CD4-positive, alpha-beta T cell (primary cell): ENCODE data around the gene KRTAP5-5. TPM values are rescaled to one million over a fixed set of nuclear protein-coding genes. Genes with fewer than 3 reads are reported as not detected.

ENCODE experiments used
- ATAC-seq: fragments of 200-7000 bp; cut with Tn5 transposase; one replicate; pipeline ENCODE4 v1.10.0; 2022; ENCODE audit warnings: mild to moderate bottlenecking; ENCODE audit not compliant: poor library complexity
- CTCF ChIA-PET: fragments of 350-600 bp; sonication (Branson Sonifier 250); formaldehyde crosslinking; loops from one replicate; lab custom pipeline; 2021; ENCODE audit warnings: antibody characterized with exemption, inconsistent platforms; lab: Charles Lee
- POLR2A ChIA-PET: fragments of 350-600 bp; sonication (Branson Sonifier 250); formaldehyde crosslinking; loops from one replicate; lab custom pipeline; 2021; ENCODE audit warnings: antibody characterized with exemption, inconsistent platforms; lab: Charles Lee
- DNase-seq, 14 experiments: peaks; one replicate each; pipeline ENCODE4 v3.0.0-alpha.2; 2013 to 2020; ENCODE audit warnings: mixed read lengths in 2 of 14
- H3K27ac ChIP-seq, 2 donors: one replicate each; pipeline versions ENCODE4 v1.5.1 to v1.7.0; 2013; ENCODE audit warnings: low read length in 2 of 2, low read depth in 1 of 2, mild to moderate bottlenecking in 1 of 2
- H3K27me3 ChIP-seq, 2 experiments: 1 replicate in 1 of 2; 2 replicates in 1 of 2; pipeline versions ENCODE4 v1.6.1 to v1.7.0; 2013; ENCODE audit warnings: low read length in 2 of 2, control low read depth in 1 of 2, mild to moderate bottlenecking in 1 of 2, moderate library complexity in 1 of 2; ENCODE audit not compliant: insufficient read depth in 2 of 2, control insufficient read depth in 1 of 2
- H3K36me3 ChIP-seq: one replicate; pipeline ENCODE4 v1.6.1; 2013; ENCODE audit warnings: low read length, control low read depth; ENCODE audit not compliant: insufficient read depth
- H3K4me1 ChIP-seq: one replicate; pipeline ENCODE4 v1.6.1; 2013; ENCODE audit warnings: low read length, control low read depth; ENCODE audit not compliant: insufficient read depth
- H3K4me3 ChIP-seq: one replicate; pipeline ENCODE4 v1.5.1; 2013; ENCODE audit warnings: mild to moderate bottlenecking, low read length, moderate library complexity
- H3K9me3 ChIP-seq, 2 experiments: 1 replicate in 1 of 2; 2 replicates in 1 of 2; pipeline versions ENCODE4 v1.6.1 to v1.7.0; 2013; ENCODE audit warnings: low read length in 2 of 2, mild to moderate bottlenecking in 2 of 2, control low read depth in 1 of 2, moderate library complexity in 1 of 2; ENCODE audit not compliant: control insufficient read depth in 1 of 2, insufficient read depth in 1 of 2
- H3K27ac Mint-ChIP-seq: one replicate; pipeline ENCODE4 v1.8.0; 2020; ENCODE audit warnings: mixed read lengths
- H3K27me3 Mint-ChIP-seq: one replicate; pipeline ENCODE4 v1.8.0; 2021; ENCODE audit warnings: mixed read lengths
- H3K36me3 Mint-ChIP-seq: one replicate; pipeline ENCODE4 v1.8.0; 2021; ENCODE audit warnings: low read depth, mixed read lengths
- H3K4me1 Mint-ChIP-seq: one replicate; pipeline ENCODE4 v1.8.0; 2021; ENCODE audit warnings: low read depth, mixed read lengths
- H3K4me3 Mint-ChIP-seq: one replicate; pipeline ENCODE4 v1.8.0; 2020; ENCODE audit warnings: mild to moderate bottlenecking, mixed read lengths
- H3K9me3 Mint-ChIP-seq: one replicate; pipeline ENCODE4 v1.8.0; 2020; ENCODE audit warnings: mixed read lengths
- intact Hi-C, 2 experiments: fragments of 100-400 bp; cut with DNase I in 1 of 2; cut with micrococcal nuclease in 1 of 2; formaldehyde crosslinking; loops; one replicate each; pipeline versions ENCODE4 v1.15.1 to v1.9.0; 2023 to 2025; cut with DNase I, micrococcal nuclease
- total RNA-seq, 174 experiments: library from RNA in 2 of 174; stranded (reverse) in 2 of 174; gene quantifications; one replicate each; pipeline ENCODE4 v1.2.3 and lab custom pipeline; 2021 to 2026
- TF ChIP-seq, protein P1 (sequence below): fragments of 200-600 bp; IDR thresholded peaks from one replicate; pipeline ENCODE4 v1.8.0; 2022; ENCODE audit warnings: antibody characterized with exemption, mild to moderate bottlenecking

Gene KRTAP5-5
- total RNA-seq, 2 experiments from 2014 or later: not detected

DNA sequence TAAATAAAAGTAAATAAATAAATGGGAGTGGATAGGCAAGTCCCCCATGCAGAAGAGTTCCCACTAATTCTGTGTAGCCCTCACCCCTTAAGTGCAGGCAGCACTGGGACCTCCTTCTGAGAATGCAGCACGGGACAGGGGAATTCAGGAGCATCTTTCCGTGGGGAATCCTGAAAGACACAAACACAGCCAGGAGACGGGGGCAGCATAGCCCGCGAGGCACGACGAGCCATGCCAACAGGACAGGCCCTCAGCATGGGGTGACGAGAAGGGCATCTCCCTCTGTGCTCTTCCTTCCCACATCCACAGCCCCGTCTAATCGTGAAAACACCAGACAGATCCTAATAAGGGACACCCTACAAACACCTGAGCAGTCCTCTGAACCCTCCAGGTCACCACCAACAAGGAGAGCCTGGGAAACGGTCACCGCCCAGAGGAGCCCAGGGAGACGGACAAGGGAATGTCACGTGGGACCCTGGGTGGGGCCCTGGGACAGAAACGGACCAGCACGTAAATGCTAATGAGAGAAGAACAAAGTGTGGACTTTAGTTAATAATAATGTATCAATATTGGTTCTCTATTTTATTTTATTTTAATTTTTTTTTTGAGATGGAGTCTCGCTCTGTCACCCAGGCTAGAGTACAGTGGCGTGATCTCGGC, 6.8 kb downstream of the KRTAP5-5 start:
- Histone ChIP-seq H3K27ac (no peak overlapping the region), H3K9me3 (peaks cover 0 to 6% of the 10 kb centered on the region in 2 experiments), H3K36me3 (no peaks in the 10 kb centered on the region), H3K4me3 (no peak overlapping the region), H3K4me1 (peaks cover 6% of the 10 kb centered on the region), H3K27me3 (peaks cover 5 to 8% of the 10 kb centered on the region in 2 experiments)
- Mint-ChIP-seq H3K27me3 (peaks cover 41% of the 10 kb centered on the region), H3K36me3 (no peaks in the 10 kb centered on the region), H3K9me3 (no peaks in the 10 kb centered on the region), H3K4me3 (no peak overlapping the region), H3K27ac (no peak overlapping the region), H3K4me1 (peaks cover 6% of the 10 kb centered on the region)
- DNase-seq (no peak), ATAC-seq (no peak)
- ChIA-PET CTCF (no interaction called here), POLR2A (no interaction called here)
- intact Hi-C loops: no loop called here
- TF ChIP-seq, protein P1, sequence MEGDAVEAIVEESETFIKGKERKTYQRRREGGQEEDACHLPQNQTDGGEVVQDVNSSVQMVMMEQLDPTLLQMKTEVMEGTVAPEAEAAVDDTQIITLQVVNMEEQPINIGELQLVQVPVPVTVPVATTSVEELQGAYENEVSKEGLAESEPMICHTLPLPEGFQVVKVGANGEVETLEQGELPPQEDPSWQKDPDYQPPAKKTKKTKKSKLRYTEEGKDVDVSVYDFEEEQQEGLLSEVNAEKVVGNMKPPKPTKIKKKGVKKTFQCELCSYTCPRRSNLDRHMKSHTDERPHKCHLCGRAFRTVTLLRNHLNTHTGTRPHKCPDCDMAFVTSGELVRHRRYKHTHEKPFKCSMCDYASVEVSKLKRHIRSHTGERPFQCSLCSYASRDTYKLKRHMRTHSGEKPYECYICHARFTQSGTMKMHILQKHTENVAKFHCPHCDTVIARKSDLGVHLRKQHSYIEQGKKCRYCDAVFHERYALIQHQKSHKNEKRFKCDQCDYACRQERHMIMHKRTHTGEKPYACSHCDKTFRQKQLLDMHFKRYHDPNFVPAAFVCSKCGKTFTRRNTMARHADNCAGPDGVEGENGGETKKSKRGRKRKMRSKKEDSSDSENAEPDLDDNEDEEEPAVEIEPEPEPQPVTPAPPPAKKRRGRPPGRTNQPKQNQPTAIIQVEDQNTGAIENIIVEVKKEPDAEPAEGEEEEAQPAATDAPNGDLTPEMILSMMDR: no peak

DNA sequence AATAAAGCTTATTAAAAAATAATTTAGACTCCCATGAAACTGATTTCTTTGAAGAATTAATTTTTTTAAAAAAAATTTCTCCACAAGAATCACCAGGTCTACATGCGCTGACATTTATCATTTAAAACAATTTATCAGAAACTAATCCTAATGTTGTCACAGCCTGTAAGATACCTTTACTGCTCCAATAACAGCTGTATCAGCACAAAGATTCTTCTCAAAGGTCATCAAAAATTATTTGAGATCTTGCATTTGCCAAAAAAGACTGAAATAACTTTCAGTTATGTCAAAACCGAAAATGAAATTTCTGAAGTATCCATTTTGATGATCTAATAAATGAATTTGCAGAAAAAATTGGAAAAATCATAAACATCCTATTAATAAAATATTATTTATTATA, 8.1 kb downstream of the KRTAP5-5 start:
- H3K9me3 Mint-ChIP-seq: no peaks in the 10 kb centered on the region
- H3K27me3 ChIP-seq: peaks cover 4 to 5% of the 10 kb centered on the region in 2 experiments
- H3K27ac ChIP-seq: no peak overlapping the region
- peaks cover 6% of the 10 kb centered on the region for H3K4me1 ChIP-seq
- H3K4me1 Mint-ChIP-seq: no peaks in the 10 kb centered on the region
- no peak overlapping the region for H3K27ac Mint-ChIP-seq
- ATAC-seq (no peak), DNase-seq (no peak)
- H3K4me3 ChIP-seq: no peak overlapping the region
- no peaks in the 10 kb centered on the region for H3K36me3 ChIP-seq
- ChIA-PET CTCF (interaction anchor here (1.1 kb wide), 1 partner anchor 15 kb away, joined by 3 read pairs; no protein-coding TSS in a partner anchor), POLR2A (interaction anchor here (0.6 kb wide), 1 partner anchor 866 kb away, joined by 3 read pairs; no protein-coding TSS in a partner anchor)
- H3K27me3 Mint-ChIP-seq: peaks cover 33% of the 10 kb centered on the region
- H3K9me3 ChIP-seq: peaks cover 0 to 6% of the 10 kb centered on the region in 2 experiments
- H3K36me3 Mint-ChIP-seq: no peaks in the 10 kb centered on the region
- TF ChIP-seq, protein P1: no peak
- H3K4me3 Mint-ChIP-seq: no peak overlapping the region
- intact Hi-C loops: no loop called here

DNA sequence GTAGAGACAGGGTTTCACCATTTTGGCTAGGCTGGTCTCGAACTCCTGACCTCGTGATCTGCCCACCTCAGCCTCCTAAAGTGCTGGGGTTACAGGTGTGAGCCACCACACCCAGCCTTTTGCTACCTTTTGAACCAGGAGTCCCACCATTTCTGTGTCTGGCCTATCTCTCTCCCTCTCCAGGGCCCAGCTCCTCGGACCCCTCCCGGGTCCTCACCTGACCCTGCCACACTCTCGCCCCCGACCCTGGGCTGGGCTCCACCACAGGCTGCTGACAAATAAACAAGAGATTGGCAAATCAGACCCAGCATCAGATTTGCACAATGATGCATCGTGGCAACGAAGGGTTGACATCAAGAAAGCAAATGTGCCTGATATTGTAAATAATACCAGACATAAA, 8.8 kb downstream of the KRTAP5-5 start:
- peaks cover 26% of the 10 kb centered on the region for H3K27me3 Mint-ChIP-seq
- CTCF ChIA-PET: interaction anchor here (1.1 to 2.8 kb wide), 2 partner anchors 14 to 43 kb away, joined by 3 to 7 read pairs; no protein-coding TSS in a partner anchor
- ATAC-seq (no peak), DNase-seq (no peak)
- TF ChIP-seq, protein P1: no peak
- intact Hi-C loops: no loop called here
- Histone ChIP-seq H3K27ac (no peak overlapping the region), H3K4me3 (no peak overlapping the region), H3K27me3 (peaks cover 4 to 5% of the 10 kb centered on the region in 2 experiments), H3K36me3 (no peaks in the 10 kb centered on the region), H3K4me1 (peaks cover 6% of the 10 kb centered on the region), H3K9me3 (peaks cover 0 to 6% of the 10 kb centered on the region in 2 experiments)
- no peak overlapping the region for H3K27ac Mint-ChIP-seq
- H3K9me3 Mint-ChIP-seq: no peaks in the 10 kb centered on the region
- POLR2A ChIA-PET: no interaction called here
- H3K36me3 Mint-ChIP-seq: no peaks in the 10 kb centered on the region
- H3K4me1 Mint-ChIP-seq: no peaks in the 10 kb centered on the region
- H3K4me3 Mint-ChIP-seq: no peak overlapping the region
